Measurements from ENCODE around the gene SLC25A10. TPM values are rescaled to one million over a fixed set of nuclear protein-coding genes. Genes with fewer than 3 reads are reported as not detected.

SLC25A10 gene
- total RNA-seq, 1 donor from 2014 or later: 8.2 TPM

DNA sequence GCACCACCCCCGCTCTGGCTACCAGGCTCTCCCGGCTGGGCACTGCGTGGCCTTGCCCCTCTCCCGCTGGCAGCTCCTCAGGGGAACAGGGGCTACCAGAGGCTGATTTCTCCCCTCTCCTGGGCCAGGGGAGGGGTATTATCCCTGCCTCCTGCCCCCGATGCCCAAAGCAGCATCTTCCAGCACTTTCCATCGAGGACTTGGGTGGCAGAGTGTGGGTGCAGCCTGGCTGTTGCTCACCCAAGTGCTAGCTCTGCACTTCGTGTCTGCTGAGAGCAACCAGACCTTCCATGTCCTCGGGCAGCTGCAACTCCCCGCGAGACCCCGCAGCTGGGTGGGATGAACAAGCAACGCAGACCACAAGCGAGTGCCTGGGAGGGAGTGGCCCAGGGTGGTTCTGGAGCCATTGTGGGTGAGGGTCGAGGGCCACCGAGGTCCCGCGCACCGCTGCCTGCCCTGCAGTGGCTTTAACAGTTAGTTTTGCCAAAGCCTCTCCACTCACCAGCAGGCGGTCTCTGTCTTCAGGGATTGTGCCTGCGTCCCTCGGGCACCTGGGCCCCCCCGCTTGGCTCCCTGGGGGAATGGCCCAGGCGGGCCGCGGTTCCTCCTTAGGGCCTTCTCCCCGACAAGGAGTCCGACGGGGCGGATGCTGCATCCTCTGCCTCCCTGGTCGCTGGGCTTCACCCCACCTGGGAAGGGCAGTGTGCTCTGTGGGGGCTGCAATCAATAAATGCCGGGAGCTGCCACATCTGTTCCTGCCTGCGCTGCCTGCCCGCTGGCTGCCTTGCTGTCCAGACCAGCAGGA lies 8.4 kb downstream of the SLC25A10 start:
- no peak overlapping the region for H3K4me3 ChIP-seq
- H3K4me1 ChIP-seq: peaks cover 22% of the 10 kb centered on the region
- no peak for TF ChIP-seq CTCF (IDR thresholded peaks at IDR 0.05; ENCODE audit: borderline replicate concordance)
- H3K27me3 ChIP-seq (ENCODE audit: low read depth): no peaks in the 10 kb centered on the region
- H3K36me3 ChIP-seq: no peaks in the 10 kb centered on the region
- no peaks in the 10 kb centered on the region for H3K9me3 ChIP-seq (replicated peaks)
- intact Hi-C loops (cut with micrococcal nuclease): no loop called here
- DNase-seq: no peak
- H3K27ac ChIP-seq (replicated peaks): no peak overlapping the region

- H3K27ac ChIP-seq (replicated peaks): no peak overlapping the region
- H3K4me1 ChIP-seq: peaks cover 22% of the 10 kb centered on the region
- no peaks in the 10 kb centered on the region for H3K36me3 ChIP-seq
- no peaks in the 10 kb centered on the region for H3K9me3 ChIP-seq (replicated peaks)
- no peak for TF ChIP-seq CTCF (IDR thresholded peaks at IDR 0.05; ENCODE audit: borderline replicate concordance)
- no peak overlapping the region for H3K4me3 ChIP-seq
- intact Hi-C loops (cut with micrococcal nuclease): no loop called here
- no peaks in the 10 kb centered on the region for H3K27me3 ChIP-seq (ENCODE audit: low read depth)
- no peak for DNase-seq
Measured at GRCh38 chr17:81722184-81723120, 10.4 kb downstream of the SLC25A10 start.

DNA sequence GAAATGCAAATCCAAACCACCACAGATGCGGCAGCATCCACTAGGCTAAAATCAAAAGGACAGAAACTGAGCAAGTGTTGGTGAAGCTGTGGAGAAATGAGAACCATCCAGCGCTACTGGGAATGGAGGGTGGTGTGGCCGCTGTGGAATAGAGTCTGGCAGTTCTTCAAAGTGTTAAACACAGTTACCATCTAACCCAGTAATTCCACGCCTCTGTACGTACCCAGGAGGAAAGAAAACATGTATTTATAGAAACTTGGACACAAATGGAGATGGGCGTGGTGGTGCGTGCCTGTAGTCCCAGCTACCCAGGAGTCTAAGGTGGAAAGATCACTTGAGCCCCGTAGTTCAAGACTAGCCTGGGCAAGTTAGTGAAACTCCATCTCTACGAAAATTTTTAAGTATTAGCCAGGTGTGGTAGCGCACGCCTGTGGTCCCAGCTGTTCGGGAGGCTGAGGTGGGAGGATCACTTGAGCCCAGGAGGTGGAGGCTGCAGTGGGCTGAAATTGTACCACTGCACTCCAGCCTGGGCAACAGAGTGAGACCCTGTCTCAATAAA lies 11.6 kb downstream of the SLC25A10 start:
- Histone ChIP-seq H3K36me3 (no peaks in the 10 kb centered on the region), H3K4me1 (peaks cover 22% of the 10 kb centered on the region), H3K27ac (replicated peaks) (peak overlapping the region; percentile 28), H3K9me3 (replicated peaks) (no peaks in the 10 kb centered on the region), H3K27me3 (ENCODE audit: low read depth) (peaks cover 2% of the 10 kb centered on the region), H3K4me3 (no peak overlapping the region)
- intact Hi-C loops (cut with micrococcal nuclease): no loop called here
- DNase-seq: no peak
- no peak for TF ChIP-seq CTCF (IDR thresholded peaks at IDR 0.05; ENCODE audit: borderline replicate concordance)

GRCh38 chr17:81725439-81725838 lies 13.4 kb downstream of the SLC25A10 start:
- intact Hi-C loops (cut with micrococcal nuclease): no loop called here
- no peak for TF ChIP-seq CTCF (IDR thresholded peaks at IDR 0.05; ENCODE audit: borderline replicate concordance)
- H3K9me3 ChIP-seq (replicated peaks): no peaks in the 10 kb centered on the region
- H3K36me3 ChIP-seq: no peaks in the 10 kb centered on the region
- H3K4me3 ChIP-seq: no peak overlapping the region
- no peak overlapping the region for H3K27ac ChIP-seq (replicated peaks)
- H3K4me1 ChIP-seq: peaks cover 24% of the 10 kb centered on the region
- DNase-seq: no peak
- H3K27me3 ChIP-seq (ENCODE audit: low read depth): peaks cover 19% of the 10 kb centered on the region

DNA sequence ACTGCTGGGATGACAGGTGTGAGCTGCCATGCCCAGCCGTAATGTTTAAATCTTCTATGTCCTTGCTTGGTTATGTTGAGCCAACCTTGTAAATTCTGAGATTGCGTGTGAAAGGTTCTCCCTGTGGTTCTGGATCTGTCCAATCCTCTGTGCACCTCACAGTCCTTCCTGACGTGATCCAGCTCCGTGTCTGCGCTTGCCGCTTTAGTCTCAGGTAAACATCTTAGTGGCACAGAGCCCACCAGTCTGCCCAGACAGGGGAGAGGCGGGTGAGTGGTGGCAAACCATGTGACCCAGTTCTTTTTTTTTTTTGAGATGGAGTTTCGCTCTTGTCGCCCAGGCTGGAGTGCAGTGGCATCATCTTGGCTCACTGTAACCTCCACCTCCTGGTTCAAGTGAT lies 13.9 kb downstream of the SLC25A10 start:
- Histone ChIP-seq H3K27me3 (ENCODE audit: low read depth) (peaks cover 23% of the 10 kb centered on the region), H3K4me3 (no peak overlapping the region), H3K27ac (replicated peaks) (no peak overlapping the region), H3K36me3 (no peaks in the 10 kb centered on the region), H3K4me1 (peaks cover 27% of the 10 kb centered on the region), H3K9me3 (replicated peaks) (no peaks in the 10 kb centered on the region)
- DNase-seq: no peak
- no peak for TF ChIP-seq CTCF (IDR thresholded peaks at IDR 0.05; ENCODE audit: borderline replicate concordance)
- intact Hi-C loops (cut with micrococcal nuclease): no loop called here

Measured in left ventricle myocardium inferior (tissue), 1 donor.